NB4 (cell line): ENCODE results near the gene C9orf72.
A peak's percentile ranks its signal among the peaks of the same experiment; 100 is the strongest.

Experiments used
- DNase-seq: peaks from one replicate; pipeline ENCODE4 v3.0.0; 2010; ENCODE audit warnings: low read depth
- H3K4me3 ChIP-seq: one replicate; pipeline ENCODE4 v1.5.1; 2011; ENCODE audit warnings: mild to moderate bottlenecking, low read depth, low read length, moderate library complexity
- MAX ChIP-seq: IDR thresholded peaks from 2 replicates; pipeline ENCODE4 v1.6.1; 2011; ENCODE audit warnings: low read depth, low read length
- MYC ChIP-seq: IDR thresholded peaks from 2 replicates; pipeline ENCODE4 v1.6.1; 2011; ENCODE audit warnings: low read depth, low read length
- POLR2A ChIP-seq: IDR thresholded peaks from 2 replicates; pipeline ENCODE4 v1.6.1; 2011; ENCODE audit warnings: mild to moderate bottlenecking; ENCODE audit not compliant: insufficient read length; ENCODE audit errors: extremely low read depth
- TF ChIP-seq, protein P1 (sequence below): IDR thresholded peaks from one replicate; pipeline ENCODE4 v1.5.1; 2012; ENCODE audit warnings: low read depth, low read length

The C9orf72 gene

GRCh38 chr9:27541740-27542139, 31.5 kb downstream of the C9orf72 start:
- DNase-seq = no peak
- H3K4me3 ChIP-seq = no peak overlapping the region
- TF ChIP-seq MYC (no peak), POLR2A (no peak), MAX (no peak)
- TF ChIP-seq, protein P1, sequence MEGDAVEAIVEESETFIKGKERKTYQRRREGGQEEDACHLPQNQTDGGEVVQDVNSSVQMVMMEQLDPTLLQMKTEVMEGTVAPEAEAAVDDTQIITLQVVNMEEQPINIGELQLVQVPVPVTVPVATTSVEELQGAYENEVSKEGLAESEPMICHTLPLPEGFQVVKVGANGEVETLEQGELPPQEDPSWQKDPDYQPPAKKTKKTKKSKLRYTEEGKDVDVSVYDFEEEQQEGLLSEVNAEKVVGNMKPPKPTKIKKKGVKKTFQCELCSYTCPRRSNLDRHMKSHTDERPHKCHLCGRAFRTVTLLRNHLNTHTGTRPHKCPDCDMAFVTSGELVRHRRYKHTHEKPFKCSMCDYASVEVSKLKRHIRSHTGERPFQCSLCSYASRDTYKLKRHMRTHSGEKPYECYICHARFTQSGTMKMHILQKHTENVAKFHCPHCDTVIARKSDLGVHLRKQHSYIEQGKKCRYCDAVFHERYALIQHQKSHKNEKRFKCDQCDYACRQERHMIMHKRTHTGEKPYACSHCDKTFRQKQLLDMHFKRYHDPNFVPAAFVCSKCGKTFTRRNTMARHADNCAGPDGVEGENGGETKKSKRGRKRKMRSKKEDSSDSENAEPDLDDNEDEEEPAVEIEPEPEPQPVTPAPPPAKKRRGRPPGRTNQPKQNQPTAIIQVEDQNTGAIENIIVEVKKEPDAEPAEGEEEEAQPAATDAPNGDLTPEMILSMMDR = no peak

DNA sequence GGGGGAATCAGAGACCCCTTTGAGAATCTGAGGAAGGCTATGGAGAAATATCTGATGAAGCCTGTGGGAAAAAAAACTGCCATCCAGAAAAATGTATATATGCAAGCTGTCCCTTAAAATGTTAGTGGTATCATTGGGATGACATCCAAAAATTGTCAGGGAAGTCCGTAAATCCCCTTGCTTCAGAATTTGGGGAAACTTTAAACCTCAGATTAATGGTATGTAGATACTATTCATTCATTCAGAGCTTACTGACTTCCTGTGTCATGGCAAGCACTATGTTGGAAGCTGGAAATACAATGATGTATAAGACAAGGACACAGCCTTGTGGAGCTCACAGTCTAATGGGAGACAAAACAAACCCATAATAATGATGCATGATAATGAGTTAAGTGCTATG, 32.8 kb downstream of the C9orf72 start:
- no peak for DNase-seq
- H3K4me3 ChIP-seq = no peak overlapping the region
- TF ChIP-seq, protein P1 = no peak
- TF ChIP-seq POLR2A (no peak), MYC (no peak), MAX (no peak)

DNA sequence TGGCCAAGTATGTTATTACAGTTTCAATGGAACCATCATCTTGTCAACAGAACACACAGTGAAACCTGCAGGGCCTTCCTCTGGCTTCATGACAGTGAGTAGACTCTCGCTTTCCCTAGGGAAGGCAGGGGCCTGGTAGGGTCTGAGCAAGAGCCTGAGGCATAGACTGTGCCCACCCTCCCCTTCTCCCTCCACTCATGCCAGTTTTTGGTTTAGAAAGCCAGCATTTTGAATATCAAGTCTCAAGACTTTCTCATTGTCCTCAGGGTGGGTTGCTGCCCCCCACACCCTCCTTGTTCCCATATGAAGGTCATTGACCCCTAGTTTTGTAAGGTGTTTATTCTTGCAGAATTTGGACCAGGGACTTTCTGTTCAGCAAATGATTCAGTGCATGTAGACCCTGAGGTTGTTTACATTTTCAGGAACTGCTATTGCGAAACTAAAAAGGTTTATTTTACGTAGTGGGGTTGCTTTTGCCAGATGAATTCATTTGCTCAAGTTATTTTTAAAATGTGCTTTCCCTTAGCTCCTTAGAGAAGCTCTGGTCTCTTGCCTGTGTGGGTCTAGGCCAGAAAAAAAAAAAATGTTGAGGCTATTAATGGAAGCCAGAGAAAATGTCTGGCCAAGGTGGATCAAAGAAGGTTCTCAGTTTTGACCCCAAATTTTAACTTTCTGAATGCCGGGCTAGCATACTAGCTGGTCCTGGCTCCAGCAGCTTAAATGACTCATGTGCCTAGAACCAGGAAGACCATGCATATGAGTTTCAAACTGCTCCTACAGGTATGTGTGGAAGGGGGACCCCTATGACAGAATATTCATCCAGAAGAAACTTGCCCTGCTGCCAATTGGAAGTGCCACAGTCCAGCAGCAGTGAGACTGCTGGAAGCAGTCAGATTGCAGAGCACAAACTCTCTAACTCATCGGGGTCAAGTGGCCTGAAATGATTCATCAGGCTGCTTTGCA, 33.5 kb downstream of the C9orf72 start:
- no peak overlapping the region for H3K4me3 ChIP-seq
- peak; percentile 25 for DNase-seq
- TF ChIP-seq MYC (no peak), POLR2A (no peak)
- TF ChIP-seq, protein P1 = no peak

GRCh38 chr9:27538647-27539046, 34.6 kb downstream of the C9orf72 start:
- no peak for DNase-seq
- no peak for TF ChIP-seq MYC
- no peak for TF ChIP-seq MAX
- TF ChIP-seq POLR2A = no peak
- TF ChIP-seq, protein P1 = no peak
- no peak overlapping the region for H3K4me3 ChIP-seq

DNA sequence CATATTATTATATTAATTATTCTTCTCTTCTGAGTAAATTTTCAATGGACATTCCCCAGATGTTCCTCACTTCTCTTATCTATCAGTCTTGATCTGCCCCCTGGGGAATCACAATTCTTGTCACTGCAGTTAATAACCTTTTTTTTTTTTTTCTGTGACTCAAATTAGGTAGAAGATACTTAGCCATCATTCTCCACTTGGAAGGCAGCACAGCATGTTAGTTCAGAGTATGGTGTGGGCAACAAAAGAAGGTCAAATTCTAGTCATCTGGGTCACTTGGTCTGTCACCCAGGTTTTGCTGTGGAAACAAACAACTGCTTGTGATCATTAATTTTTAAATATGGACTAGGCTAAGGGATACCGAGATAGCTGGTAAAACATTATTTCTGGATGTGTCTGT, 35.5 kb downstream of the C9orf72 start:
- no peak overlapping the region for H3K4me3 ChIP-seq
- TF ChIP-seq POLR2A = no peak
- DNase-seq = no peak

DNA sequence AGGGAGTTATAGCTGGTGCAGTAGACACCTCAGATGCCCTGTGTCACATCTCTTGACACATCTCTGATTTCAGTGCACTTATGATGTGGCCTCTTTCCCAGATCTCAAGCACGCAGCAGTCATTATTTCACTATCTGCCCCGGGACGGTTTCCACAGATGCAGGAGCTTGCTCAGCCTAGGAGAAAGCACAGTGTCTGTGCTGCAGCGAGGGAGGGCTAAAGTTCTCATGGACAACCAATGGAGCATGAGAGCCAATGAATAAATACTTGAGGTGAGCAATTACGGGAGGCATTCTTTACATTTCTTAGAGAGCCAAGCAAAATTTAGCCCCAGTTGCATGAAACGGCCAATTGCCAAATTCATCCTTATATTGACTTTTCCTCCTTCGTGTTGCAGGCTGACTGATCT, 36.2 kb downstream of the C9orf72 start:
- no peak for TF ChIP-seq MAX
- TF ChIP-seq, protein P1 = no peak
- no peak for DNase-seq

More for the DNA sequence above, 36.2 kb downstream of the C9orf72 start:
- no peak overlapping the region for H3K4me3 ChIP-seq
